DMS114 treated with DMSO at 0.1 percent for 48 hours (cell line): ENCODE results near the gene TRO.

Source experiments
- DNase-seq: peaks from one replicate; lab custom pipeline; 2025; ENCODE audit not compliant: unreplicated experiment; lab: John Stamatoyannopoulos, UW

TRO gene

GRCh38 chrX:54950730-54951375, 30.2 kb downstream of the TRO start:
- DNase-seq: no peak

- DNase-seq: no peak
Measured at GRCh38 chrX:54961750-54962149, 41.1 kb downstream of the TRO start.

GRCh38 chrX:54964766-54965497, 44.3 kb downstream of the TRO start:
- no peak for DNase-seq

GRCh38 chrX:54977387-54977786, 56.8 kb downstream of the TRO start:
- no peak for DNase-seq

- DNase-seq: no peak
Measured at GRCh38 chrX:54978448-54978847, 57.8 kb downstream of the TRO start.

GRCh38 chrX:54979432-54979831, 58.8 kb downstream of the TRO start:
- DNase-seq: no peak

- DNase-seq: no peak
Measured at GRCh38 chrX:54980334-54980733, 59.7 kb downstream of the TRO start.
